H9 (cell line): ENCODE results near the gene PMS1. TPM values are rescaled to one million over a fixed set of nuclear protein-coding genes. Genes with fewer than 3 reads are reported as not detected.

ENCODE experiments used
- DNase-seq: peaks from one replicate; pipeline ENCODE4 v3.0.0-alpha.2; 2017
- H2AFZ ChIP-seq: one replicate; pipeline ENCODE4 v1.6.1; 2013; ENCODE audit warnings: mild to moderate bottlenecking, low read length, control low read depth, moderate library complexity
- H2AK5ac ChIP-seq: 2 replicates; pipeline ENCODE4 v1.6.1; 2013; ENCODE audit warnings: low read length, control low read depth, mixed read lengths; ENCODE audit not compliant: insufficient read length
- H2BK120ac ChIP-seq: one replicate; pipeline ENCODE4 v1.6.1; 2013; ENCODE audit warnings: low read depth, mild to moderate bottlenecking, low read length, control low read depth, inconsistent platforms; ENCODE audit not compliant: poor library complexity, severe bottlenecking
- H2BK12ac ChIP-seq: 2 replicates; pipeline ENCODE4 v1.6.1; 2013; ENCODE audit warnings: low read length, control low read depth, mixed read lengths, low read depth; ENCODE audit not compliant: insufficient read length
- H2BK15ac ChIP-seq: 2 replicates; pipeline ENCODE4 v1.6.1; 2013; ENCODE audit warnings: low read depth, low read length, control low read depth
- H2BK20ac ChIP-seq: one replicate; pipeline ENCODE4 v1.6.1; 2013; ENCODE audit warnings: low read depth, mild to moderate bottlenecking, low read length, control low read depth, inconsistent platforms; ENCODE audit not compliant: poor library complexity, severe bottlenecking
- H2BK5ac ChIP-seq: 2 replicates; pipeline ENCODE4 v1.6.1; 2013; ENCODE audit warnings: low read length, control low read depth, mixed read lengths; ENCODE audit not compliant: insufficient read length
- H3K14ac ChIP-seq: 2 replicates; pipeline ENCODE4 v1.6.1; 2013; ENCODE audit warnings: low read length, control low read depth; ENCODE audit not compliant: insufficient read depth
- H3K18ac ChIP-seq: 2 replicates; pipeline ENCODE4 v1.6.1; 2013; ENCODE audit warnings: low read depth, mild to moderate bottlenecking, mixed read lengths, low read length, control low read depth; ENCODE audit not compliant: insufficient read length
- H3K23ac ChIP-seq: 2 replicates; pipeline ENCODE4 v1.6.1; 2013; ENCODE audit warnings: low read length, control low read depth, mixed read lengths, low read depth; ENCODE audit not compliant: insufficient read length
- H3K23me2 ChIP-seq: 2 replicates; pipeline ENCODE4 v1.6.1; 2013; ENCODE audit warnings: low read depth, mild to moderate bottlenecking, mixed read lengths, low read length, control low read depth; ENCODE audit not compliant: insufficient read length, poor library complexity, severe bottlenecking
- H3K27ac ChIP-seq: 2 replicates; pipeline ENCODE4 v1.5.1; 2013; ENCODE audit warnings: low read length, control low read depth, mixed read lengths, low read depth; ENCODE audit not compliant: insufficient read length
- H3K27me3 ChIP-seq: 2 replicates; pipeline ENCODE4 v1.6.1; 2013; ENCODE audit warnings: low read length, control low read depth, inconsistent platforms; ENCODE audit not compliant: insufficient read depth
- H3K4ac ChIP-seq: 2 replicates; pipeline ENCODE4 v1.6.1; 2013; ENCODE audit warnings: low read depth, mild to moderate bottlenecking, control low read depth, inconsistent platforms, low read length, moderate library complexity
- H3K4me1 ChIP-seq: 2 replicates; pipeline ENCODE4 v1.6.1; 2013; ENCODE audit warnings: low read length, control low read depth, inconsistent platforms; ENCODE audit not compliant: insufficient read depth
- H3K4me2 ChIP-seq: 2 replicates; pipeline ENCODE4 v1.6.1; 2013; ENCODE audit warnings: low read length, control low read depth, mixed read lengths; ENCODE audit not compliant: insufficient read length, insufficient read depth
- H3K56ac ChIP-seq: 2 replicates; pipeline ENCODE4 v1.6.1; 2013; ENCODE audit warnings: low read depth, mild to moderate bottlenecking, mixed read lengths, low read length, control low read depth; ENCODE audit not compliant: insufficient read length
- H3K79me1 ChIP-seq: 2 replicates; pipeline ENCODE4 v1.6.1; 2013; ENCODE audit warnings: low read depth, mild to moderate bottlenecking, moderate library complexity, low read length, control low read depth, inconsistent platforms; ENCODE audit not compliant: insufficient read depth, poor library complexity, severe bottlenecking
- H3K79me2 ChIP-seq: 2 replicates; pipeline ENCODE4 v1.6.1; 2013; ENCODE audit warnings: low read length, control low read depth, inconsistent platforms; ENCODE audit not compliant: insufficient read depth
- H3K9ac ChIP-seq: 2 replicates; pipeline ENCODE4 v1.6.1; 2013; ENCODE audit warnings: low read length, control low read depth, mixed read lengths; ENCODE audit not compliant: insufficient read length; ENCODE audit errors: extremely low read depth
- H3K9me3 ChIP-seq: one replicate; pipeline ENCODE4 v1.6.1; 2013; ENCODE audit warnings: low read depth, low read length, inconsistent platforms; ENCODE audit not compliant: control insufficient read depth
- H3T11ph ChIP-seq: one replicate; pipeline ENCODE4 v1.6.1; 2013; ENCODE audit warnings: mild to moderate bottlenecking, low read length, control low read depth, inconsistent platforms
- H4K20me1 ChIP-seq: one replicate; pipeline ENCODE4 v1.6.1; 2013; ENCODE audit not compliant: control insufficient read depth, insufficient read length, insufficient read depth
- H4K5ac ChIP-seq: 2 replicates; pipeline ENCODE4 v1.6.1; 2013; ENCODE audit warnings: low read depth, mild to moderate bottlenecking, mixed read lengths, low read length, control low read depth; ENCODE audit not compliant: insufficient read length
- H4K8ac ChIP-seq: replicated peaks from 2 replicates; pipeline ENCODE4 v1.6.1; 2013; ENCODE audit warnings: low read length, control low read depth, mixed read lengths, low read depth; ENCODE audit not compliant: insufficient read length
- H4K91ac ChIP-seq: 2 replicates; pipeline ENCODE4 v1.6.1; 2013; ENCODE audit warnings: low read depth, mild to moderate bottlenecking, moderate library complexity, mixed read lengths, low read length, control low read depth; ENCODE audit not compliant: insufficient read length
- H3K27ac Mint-ChIP-seq, 3 experiments: 2 replicates in 2 of 3; 3 replicates in 1 of 3; pipeline ENCODE4 v1.8.0; 2020 to 2021; ENCODE audit warnings: mixed read lengths in 3 of 3, mild to moderate bottlenecking in 1 of 3, moderate library complexity in 1 of 3
- H3K27me3 Mint-ChIP-seq: 2 replicates; pipeline ENCODE4 v1.8.0; 2021; ENCODE audit warnings: low read depth, mild to moderate bottlenecking, moderate library complexity, mixed read lengths
- H3K36me3 Mint-ChIP-seq, 3 experiments: 2 replicates in 2 of 3; 3 replicates in 1 of 3; pipeline ENCODE4 v1.8.0; 2020 to 2021; ENCODE audit warnings: low read depth in 3 of 3, mixed read lengths in 3 of 3; ENCODE audit not compliant: insufficient read depth in 1 of 3
- H3K4me1 Mint-ChIP-seq, 2 experiments: 2 replicates each; pipeline ENCODE4 v1.8.0; 2020; ENCODE audit warnings: mixed read lengths in 2 of 2
- H3K4me3 Mint-ChIP-seq, 2 experiments: 2 replicates in 1 of 2; 3 replicates in 1 of 2; pipeline ENCODE4 v1.8.0; 2020 to 2021; ENCODE audit warnings: mild to moderate bottlenecking in 2 of 2, mixed read lengths in 2 of 2, moderate library complexity in 1 of 2
- H3K9me3 Mint-ChIP-seq, 2 experiments: 2 replicates in 1 of 2; 3 replicates in 1 of 2; pipeline ENCODE4 v1.8.0; 2020; ENCODE audit warnings: mild to moderate bottlenecking in 2 of 2, mixed read lengths in 2 of 2, moderate library complexity in 1 of 2
- CTCF ChIP-seq: fragments of 200-600 bp; sonication (generic); conservative IDR thresholded peaks from 3 replicates; pipeline ENCODE4 v1.8.0; 2021; ENCODE audit warnings: antibody characterized with exemption, mild to moderate bottlenecking
- WGBS: extraction: QIAGEN DNeasy Blood & Tissue Kit; methylation state at CpG from one replicate; pipeline ENCODE4 v1.1.7; 2013; ENCODE audit warnings: missing lambda C conversion rate, low lambda C conversion rate, mixed read lengths; ENCODE audit not compliant: insufficient read length; ENCODE audit errors: extremely low coverage; 5-methylcytosine and 5-hydroxymethylcytosine counted together
- total RNA-seq: library from RNA; stranded (reverse); gene quantifications from 2 replicates; pipeline ENCODE4 v1.2.1, GENCODE V29; 2021

The PMS1 gene
- total RNA-seq, 1 experiment from 2014 or later, result 47.2 TPM

- H3K9me3 ChIP-seq, result no peaks in the 10 kb centered on the region
- no peak within 1 kb of the TSS for H2BK120ac ChIP-seq
- H3K36me3 Mint-ChIP-seq, result peaks cover 7 to 14% (median 8%) of the 10 kb centered on the region in 3 experiments; a peak in 6 of 7 replicates
- peak; percentile 95 for DNase-seq
- H3K27me3 ChIP-seq, result no peaks in the 10 kb centered on the region
- peak within 1 kb of the TSS; percentile 64 for H3K4me2 ChIP-seq
- no peak within 1 kb of the TSS for H2BK20ac ChIP-seq
- peaks cover 5% of the 10 kb centered on the region for H3K23me2 ChIP-seq
- H3K27me3 Mint-ChIP-seq, result no peaks in the 10 kb centered on the region
- H3K18ac ChIP-seq, result peak within 1 kb of the TSS; percentile 80
- no peak within 1 kb of the TSS; the same call in 1 of the 2 replicates for H3K4ac ChIP-seq
- H3K27ac ChIP-seq, result peak within 1 kb of the TSS; percentile 77
- peak within 1 kb of the TSS; percentile 93 to 96 for H3K4me3 Mint-ChIP-seq
- no peak within 1 kb of the TSS for H3T11ph ChIP-seq
- H4K20me1 ChIP-seq, result no peaks in the 10 kb centered on the region
- no peak within 1 kb of the TSS for H2BK15ac ChIP-seq
- no peak within 1 kb of the TSS for H2BK5ac ChIP-seq
- H2AK5ac ChIP-seq, result no peak within 1 kb of the TSS
- no peaks in the 10 kb centered on the region for H3K9me3 Mint-ChIP-seq
- no peaks in the 10 kb centered on the region for H3K4me1 ChIP-seq
- H3K23ac ChIP-seq, result no peak within 1 kb of the TSS
- peak within 1 kb of the TSS; percentile 95 for H3K9ac ChIP-seq
- H3K79me2 ChIP-seq, result no peaks in the 10 kb centered on the region
- no peak within 1 kb of the TSS for H2BK12ac ChIP-seq
- WGBS, result no CpG with 5 or more reads among the region's 33 CpGs
- H3K14ac ChIP-seq, result peak within 1 kb of the TSS; percentile 72; the same call in 1 of the 2 replicates
- peak within 1 kb of the TSS; percentile 86 for H2AFZ ChIP-seq
- peak; percentile 60 for TF ChIP-seq CTCF
- H3K79me1 ChIP-seq, result no peaks in the 10 kb centered on the region
- peak within 1 kb of the TSS; percentile 97 to 99 (median 99) for H3K27ac Mint-ChIP-seq
- H4K91ac ChIP-seq, result no peak within 1 kb of the TSS
- H3K4me1 Mint-ChIP-seq, result peaks cover 4% of the 10 kb centered on the region in 2 experiments; a peak in 3 of 4 replicates
- H4K8ac ChIP-seq, result peak within 1 kb of the TSS; percentile 36
- H3K56ac ChIP-seq, result no peak within 1 kb of the TSS
- H4K5ac ChIP-seq, result no peak within 1 kb of the TSS
Measured at GRCh38 chr2:189762551-189763298, 21.5 kb upstream of the PMS1 start, which contains the start of gene OSGEPL1. Gene OSGEPL1 (minus strand): TSS chr2:189762792. CDS start chr2:189761640, 1,152 bp downstream.
